Stimulated activated CD4-positive, alpha-beta T cell treated with anti-CD3 and anti-CD28 coated beads, Interleukin-1b, Interleukin-23, amount 100 ng/mL, for 4 hours (primary cell): ENCODE measurements around the gene PGGHG.
"Not testable (repeated sequence)": the region's sequence is repeated elsewhere in the genome, so short reads cannot be mapped to it uniquely, and the experiment has no call there.

Experiments
- DNase-seq, 2 donors: peaks; one replicate each; pipeline ENCODE4 v3.0.0-alpha.2; 2020; ENCODE audit warnings: low read depth in 2 of 2

Gene PGGHG

GRCh38 chr11:313787-314553, 25.0 kb downstream of the PGGHG start, which contains the start of gene IFITM1:
Gene IFITM1, plus strand, starts transcription at chr11:314040. Its CDS starts 131 bp downstream, at chr11:314171.
- no peak for DNase-seq

DNA sequence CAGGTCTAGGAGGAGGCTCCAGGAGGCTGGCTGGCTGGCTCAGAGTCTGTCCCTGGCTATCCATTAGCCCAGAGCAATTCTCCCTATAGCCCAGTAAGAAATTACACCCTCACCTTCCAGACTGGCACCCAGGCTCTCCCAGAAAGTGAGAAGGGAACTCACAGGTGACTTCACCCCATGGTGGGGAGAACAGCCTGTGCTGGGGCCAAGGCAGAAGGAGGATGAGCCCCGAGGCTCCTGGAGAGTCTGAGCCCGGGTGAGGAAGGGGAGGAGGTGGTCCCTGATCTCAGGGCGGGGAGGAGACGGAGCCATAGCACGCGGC, 25.6 kb downstream of the PGGHG start:
- not testable (repeated sequence) for DNase-seq

- no peak for DNase-seq
These were observed 26.1 kb downstream of the PGGHG start for GRCh38 chr11:315051-315481.

DNA sequence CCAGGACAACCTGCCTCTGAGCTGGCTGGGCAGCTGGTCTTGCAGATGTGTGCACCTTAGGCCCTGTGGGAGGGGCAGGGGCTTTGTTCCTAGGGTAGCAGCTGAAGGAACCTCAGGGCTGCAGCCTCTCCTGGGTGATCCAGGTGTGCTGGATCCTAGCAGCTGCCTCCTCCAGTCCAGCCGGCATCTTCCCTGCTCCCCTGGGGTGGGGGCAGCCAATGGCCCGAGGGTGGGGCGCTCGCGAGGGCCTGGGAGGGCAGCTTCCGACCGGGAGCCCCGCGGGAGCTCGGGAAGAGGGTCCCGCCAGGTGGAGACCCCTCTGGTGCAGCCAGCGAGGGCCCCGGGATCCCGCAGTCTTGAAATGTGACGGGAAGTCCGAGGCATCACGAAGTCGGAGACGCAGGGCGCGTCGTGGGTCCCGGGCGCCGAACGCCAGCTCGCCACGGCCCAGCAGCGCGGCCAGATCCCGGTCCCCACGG, 26.6 kb downstream of the PGGHG start:
- DNase-seq, result no peak

DNA sequence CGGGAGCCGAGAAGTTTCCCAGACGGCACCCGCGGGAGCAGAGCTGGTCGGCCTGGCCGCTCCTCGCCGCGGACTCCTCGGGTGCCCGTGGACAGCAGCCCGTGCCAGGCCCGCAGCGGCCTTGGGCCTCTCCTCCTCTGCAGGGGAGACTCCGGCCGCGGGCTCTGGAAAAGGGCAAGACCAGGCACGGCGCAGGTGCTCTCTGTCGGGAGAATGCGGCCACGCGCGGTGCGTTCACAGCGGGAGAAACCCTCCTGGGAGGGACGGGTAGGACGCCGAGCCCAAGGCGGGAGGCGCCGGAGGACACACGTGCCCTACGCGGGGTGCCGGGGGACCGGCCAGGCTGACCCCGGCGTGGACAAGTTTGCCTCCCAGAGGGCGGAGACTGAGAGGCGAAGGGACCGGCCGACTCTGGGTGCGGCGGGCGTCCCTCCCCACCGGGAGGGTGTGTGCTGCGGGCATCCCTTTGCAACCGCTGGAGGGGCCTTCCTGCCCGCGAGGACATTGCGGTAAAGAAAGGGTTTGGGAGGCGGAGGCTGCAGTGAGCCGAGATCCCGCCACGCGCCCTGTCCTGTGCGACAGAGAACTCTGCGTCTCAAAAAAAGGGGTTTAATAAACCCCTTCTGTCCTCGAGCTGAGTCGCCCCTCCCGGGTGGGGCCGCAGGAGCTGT, 27.2 kb downstream of the PGGHG start:
- DNase-seq, result no peak

GRCh38 chr11:316891-317301, 28.0 kb downstream of the PGGHG start:
- DNase-seq, result no peak

GRCh38 chr11:317668-318404, 28.9 kb downstream of the PGGHG start:
- not testable (repeated sequence) for DNase-seq

DNA sequence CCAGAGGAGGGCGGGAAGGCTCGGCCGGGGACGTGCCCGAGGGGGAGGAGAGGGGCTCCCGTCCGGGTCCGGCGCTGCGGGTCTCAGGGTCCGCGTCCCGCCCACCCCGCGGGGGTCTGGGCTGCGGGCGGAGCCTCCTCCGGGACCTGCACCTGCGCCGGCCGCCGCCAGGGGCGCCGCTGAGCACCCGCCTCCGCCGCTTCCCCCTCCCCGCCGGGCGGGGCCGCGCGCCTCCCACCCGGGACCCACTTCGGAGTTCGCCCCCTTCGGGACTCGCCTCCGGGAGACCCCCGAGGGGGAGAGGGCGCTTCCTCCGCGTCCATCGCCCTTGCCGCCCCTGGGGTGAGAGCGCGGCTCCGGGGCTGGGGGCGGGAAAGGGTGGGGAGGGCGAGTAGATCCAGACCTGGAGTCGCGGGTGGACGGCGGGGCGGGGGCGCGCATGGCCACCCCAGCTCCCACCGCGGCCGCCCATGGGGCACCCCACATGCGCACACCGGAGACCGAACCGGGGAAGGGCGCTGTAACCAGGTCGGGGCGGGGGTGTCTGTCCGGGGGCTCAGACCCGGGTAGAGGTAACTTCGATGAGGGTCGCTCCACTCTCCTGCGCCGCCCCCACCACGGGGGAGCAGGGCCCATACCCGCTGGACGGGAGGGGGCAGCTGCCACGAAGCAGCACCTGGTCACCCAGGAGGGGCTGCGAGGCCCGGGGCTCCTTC, 29.6 kb downstream of the PGGHG start:
- DNase-seq, result not testable (repeated sequence)

DNA sequence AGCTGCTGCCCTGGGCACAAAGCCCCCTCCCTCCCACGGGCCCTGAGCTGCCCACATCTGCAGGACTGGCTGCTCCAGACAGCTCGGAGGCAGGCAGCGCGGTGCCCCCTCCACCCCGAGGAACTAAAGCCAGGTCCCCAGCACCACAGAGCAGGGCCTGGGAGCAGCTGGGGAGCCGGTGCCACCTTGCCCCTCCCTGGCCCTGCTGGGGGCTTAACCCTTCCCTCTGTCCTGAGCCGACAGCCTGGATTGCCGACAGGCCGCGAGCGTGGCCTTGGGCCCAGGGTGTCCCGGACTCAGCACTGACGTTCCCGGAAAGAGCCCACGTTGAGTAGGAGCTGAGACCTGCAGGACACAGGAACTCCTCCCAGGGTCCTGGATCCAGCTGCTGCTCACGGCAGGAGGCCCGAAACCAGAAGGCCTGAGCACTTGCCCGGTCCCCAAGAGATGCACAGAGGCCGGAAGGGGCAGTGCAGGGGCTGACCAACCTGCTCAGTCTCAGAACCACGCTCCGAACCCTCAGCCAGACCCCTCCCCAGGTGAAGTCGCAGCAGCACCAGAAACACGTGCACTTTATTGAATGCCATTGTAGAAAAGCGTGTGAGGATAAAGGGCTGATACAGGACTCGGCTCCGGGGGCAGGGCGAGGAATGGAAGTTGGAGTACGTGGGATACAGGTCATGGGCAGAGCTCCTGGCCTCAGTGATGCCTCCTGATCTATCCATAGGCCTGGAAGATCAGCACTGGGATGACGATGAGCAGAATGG, 30.4 kb downstream of the PGGHG start:
- not testable (repeated sequence) for DNase-seq

DNA sequence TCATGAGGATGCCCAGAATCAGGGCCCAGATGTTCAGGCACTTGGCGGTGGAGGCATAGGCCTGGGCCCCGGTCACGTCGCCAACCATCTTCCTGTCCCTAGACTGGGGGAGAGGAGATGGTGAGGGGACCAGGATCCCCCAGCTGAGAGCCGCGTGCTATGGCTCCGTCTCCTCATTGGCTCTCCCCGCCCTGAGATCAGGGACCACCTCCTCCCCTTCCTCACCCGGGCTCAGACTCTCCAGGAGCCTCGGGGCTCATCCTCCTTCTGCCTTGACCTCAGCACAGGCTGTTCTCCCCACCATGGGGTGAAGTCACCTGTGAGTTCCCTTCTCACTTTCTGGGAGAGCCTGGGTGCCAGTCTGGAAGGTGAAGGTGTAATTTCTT, 31.0 kb downstream of the PGGHG start:
- not testable (repeated sequence) for DNase-seq

- no peak for DNase-seq
These were observed 35.2 kb downstream of the PGGHG start for GRCh38 chr11:324156-324555.

DNA sequence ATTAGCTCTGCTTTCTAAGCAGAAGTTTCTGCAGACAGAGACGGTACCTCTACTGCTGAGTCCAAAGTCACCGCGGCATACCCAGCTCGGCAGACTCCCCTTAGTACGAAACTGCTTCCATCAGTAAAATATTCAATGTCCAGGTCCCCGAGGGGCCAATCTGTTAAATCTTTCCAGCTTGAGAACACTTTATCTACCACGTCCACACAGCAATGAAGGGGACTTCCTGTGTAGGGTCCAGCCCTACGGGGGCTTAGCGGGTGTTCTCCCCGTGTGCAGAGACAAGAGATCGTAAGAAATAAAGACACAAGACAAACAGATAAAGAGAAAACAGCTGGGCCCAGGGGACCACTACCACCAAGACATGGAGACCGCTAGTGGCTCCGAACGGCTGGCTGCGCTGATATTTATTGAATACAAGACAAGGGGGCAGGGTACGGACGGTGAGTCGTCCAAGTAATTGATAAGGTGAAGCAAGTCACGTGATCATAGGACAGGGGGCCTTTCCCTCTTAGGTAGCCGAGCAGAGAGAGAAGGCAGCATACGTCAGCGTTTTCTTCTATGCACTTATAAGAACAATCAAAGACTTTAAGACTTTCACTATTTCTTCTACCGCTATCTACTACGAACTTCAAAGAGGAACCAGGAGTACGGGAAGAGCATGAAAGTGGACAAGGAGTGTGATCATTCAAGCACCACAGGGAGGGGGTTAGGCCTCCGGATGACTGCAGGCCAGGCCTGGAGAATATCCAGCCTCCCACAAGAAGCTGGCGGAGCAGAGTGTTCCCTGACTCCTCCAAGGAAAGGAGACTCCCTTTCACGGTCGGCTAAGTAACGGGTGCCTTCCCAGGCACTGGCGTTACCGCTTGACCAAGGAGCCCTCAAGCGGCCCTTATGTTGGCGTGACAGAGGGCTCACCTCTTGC, 35.9 kb downstream of the PGGHG start:
- not testable (repeated sequence) for DNase-seq

- DNase-seq, result no peak
These were observed 37.1 kb downstream of the PGGHG start for GRCh38 chr11:325796-326591.

DNA sequence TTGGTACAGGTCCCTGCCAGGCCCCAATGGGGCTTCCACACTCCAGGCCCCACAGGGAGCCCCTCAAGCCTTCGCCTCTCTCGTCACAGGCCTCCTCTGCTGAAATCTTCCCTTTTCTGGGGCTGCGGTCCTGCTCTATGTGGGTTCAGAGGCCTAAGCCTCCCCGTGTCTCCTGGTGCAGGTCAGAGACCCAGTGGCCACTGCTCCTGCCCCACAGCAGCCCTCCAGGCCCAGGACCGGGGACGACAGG, 37.6 kb downstream of the PGGHG start:
- no peak for DNase-seq

DNA sequence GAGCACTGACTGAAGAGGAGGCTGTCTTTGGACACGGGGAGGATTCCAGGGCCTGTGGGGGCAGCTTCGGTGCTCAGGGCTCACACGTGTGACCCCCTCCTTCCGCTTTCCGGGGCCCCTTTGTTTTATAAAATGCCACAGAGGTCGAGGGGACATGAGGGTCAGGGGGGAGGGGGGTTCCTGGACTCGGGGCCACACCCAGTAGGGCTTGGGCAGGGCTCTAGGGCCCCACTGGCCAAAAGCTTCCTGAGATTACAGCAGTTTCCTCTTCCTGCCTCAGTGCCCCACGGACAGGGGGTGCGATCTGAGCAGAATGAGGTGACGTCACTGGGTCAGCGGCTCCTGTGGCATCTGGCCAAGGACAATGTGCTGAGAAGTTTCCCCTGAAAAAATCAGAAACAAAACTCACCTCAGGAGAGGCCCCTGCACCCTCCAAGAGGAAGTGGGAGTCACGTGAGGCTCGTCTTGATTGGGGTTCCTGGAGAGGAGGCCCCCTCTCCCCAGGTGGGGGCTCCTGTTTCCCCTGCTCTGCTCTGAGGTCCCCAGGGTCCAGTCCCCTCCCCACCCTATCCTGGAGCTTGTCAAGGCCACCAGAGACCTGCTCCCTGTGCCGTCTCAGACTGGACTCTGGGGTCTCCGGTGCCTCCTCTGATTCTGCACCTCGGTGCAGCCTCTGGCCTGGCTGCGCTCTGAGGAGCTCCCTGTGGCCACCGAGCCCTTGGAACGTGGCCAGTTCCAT, 38.1 kb downstream of the PGGHG start:
- DNase-seq, result no peak

DNA sequence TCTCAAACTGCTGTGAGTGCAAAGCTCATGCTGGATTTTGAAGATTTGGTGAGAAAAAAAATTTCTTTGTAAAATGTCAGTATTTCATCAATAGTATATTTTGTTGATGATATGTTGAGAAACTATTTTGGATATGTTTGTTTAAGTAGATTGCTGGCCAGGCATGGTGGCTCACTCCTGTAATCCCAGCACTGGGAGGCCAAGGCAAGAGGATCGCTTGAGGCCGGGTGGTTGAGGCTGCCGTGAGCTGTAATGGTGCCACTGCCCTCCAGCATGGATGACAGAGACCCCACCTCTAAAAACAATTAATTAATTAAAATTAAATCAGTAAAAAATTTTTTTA, 38.6 kb downstream of the PGGHG start:
- DNase-seq, result no peak

DNA sequence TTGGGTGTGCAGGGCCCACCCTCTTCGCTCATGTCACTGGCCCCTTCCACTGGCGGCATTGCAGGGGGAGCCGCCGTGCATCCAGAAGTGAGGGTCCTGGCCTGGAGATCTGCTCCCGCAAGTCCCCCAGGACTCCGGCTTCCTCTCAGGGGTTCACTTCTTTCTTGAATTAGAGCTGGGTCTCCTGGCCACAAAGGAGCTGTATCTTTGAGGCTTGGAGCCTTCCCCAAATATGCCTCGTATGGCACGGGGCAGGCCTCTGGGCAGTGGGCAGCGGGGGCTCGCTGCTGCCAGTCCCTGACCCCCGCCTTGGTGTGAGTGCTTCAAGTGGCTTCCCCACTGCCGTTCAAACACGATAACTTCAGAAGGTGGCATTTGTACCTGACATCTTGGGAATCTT, 39.1 kb downstream of the PGGHG start:
- no peak for DNase-seq

GRCh38 chr11:328516-329100, 39.7 kb downstream of the PGGHG start:
- not testable (repeated sequence) for DNase-seq

- no peak for DNase-seq
These were observed 40.9 kb downstream of the PGGHG start for GRCh38 chr11:329886-330253.
